ENCODE data around the gene VWA3B. TPM values are rescaled to one million over a fixed set of nuclear protein-coding genes. Genes with fewer than 3 reads are reported as not detected.

The VWA3B gene
- total and polyA plus RNA-seq, 5 donors from 2014 or later = not detected

GRCh38 chr2:98050070-98050469 is 36.9 kb upstream of the VWA3B start:
- ATAC-seq (ENCODE audit: low read depth in 2 of 2) = no peak
- Mint-ChIP-seq H3K27me3 (no peaks in the 10 kb centered on the region), H3K27ac (no peak overlapping the region), H3K36me3 (peaks cover 3% of the 10 kb centered on the region), H3K4me3 (no peak overlapping the region), H3K9me3 (peaks cover 0 to 5% (median 1%) of the 10 kb centered on the region in 7 donors), H3K4me1 (no peaks in the 10 kb centered on the region)
- Histone ChIP-seq H3K4me3 (ENCODE audit: low read depth, low read length) (no peak overlapping the region), H3K27me3 (ENCODE audit: control insufficient read depth, insufficient read depth, low read length) (no peaks in the 10 kb centered on the region), H3K4me1 (ENCODE audit: control insufficient read depth, insufficient read depth, low read length, poor library complexity, severe bottlenecking) (no peaks in the 10 kb centered on the region), H3K36me3 (ENCODE audit: control insufficient read depth, insufficient read depth, low read length) (no peaks in the 10 kb centered on the region), H3K27ac (ENCODE audit: insufficient read depth, low read length, poor library complexity, severe bottlenecking) (no peak overlapping the region), H3K9me3 (ENCODE audit: control insufficient read depth in 2 of 2, low read length in 2 of 2) (peaks cover 3 to 4% of the 10 kb centered on the region in 2 experiments)
- DNase-seq = no peak

- peaks cover 4% of the 10 kb centered on the region for H3K27me3 Mint-ChIP-seq
- no peaks in the 10 kb centered on the region for H3K36me3 Mint-ChIP-seq
- peaks cover 0 to 3% (median 0%) of the 10 kb centered on the region in 7 donors for H3K9me3 Mint-ChIP-seq
Observed at GRCh38 chr2:98058191-98058975, 28.6 kb upstream of the VWA3B start.

GRCh38 chr2:98060277-98060676 is 26.7 kb upstream of the VWA3B start:
- Mint-ChIP-seq H3K27ac (no peak overlapping the region), H3K4me1 (no peaks in the 10 kb centered on the region), H3K27me3 (peaks cover 20% of the 10 kb centered on the region), H3K36me3 (no peaks in the 10 kb centered on the region), H3K4me3 (no peak overlapping the region), H3K9me3 (peaks cover 0 to 3% (median 0%) of the 10 kb centered on the region in 7 donors)
- no peaks in the 10 kb centered on the region for H3K9me3 ChIP-seq (ENCODE audit: control insufficient read depth in 2 of 2, low read length in 2 of 2)
- H3K27me3 ChIP-seq (ENCODE audit: control insufficient read depth, insufficient read depth, low read length) = no peaks in the 10 kb centered on the region
- ATAC-seq (ENCODE audit: low read depth in 2 of 2) = no peak
- no peak overlapping the region for H3K27ac ChIP-seq (ENCODE audit: insufficient read depth, low read length, poor library complexity, severe bottlenecking)
- H3K36me3 ChIP-seq (ENCODE audit: control insufficient read depth, insufficient read depth, low read length) = no peaks in the 10 kb centered on the region
- no peaks in the 10 kb centered on the region for H3K4me1 ChIP-seq (ENCODE audit: control insufficient read depth, insufficient read depth, low read length, poor library complexity, severe bottlenecking)
- DNase-seq = no peak
- H3K4me3 ChIP-seq (ENCODE audit: low read depth, low read length) = no peak overlapping the region

More at GRCh38 chr2:98058191-98058975, 28.6 kb upstream of the VWA3B start:
- H3K27ac ChIP-seq (ENCODE audit: insufficient read depth, low read length, poor library complexity, severe bottlenecking) = no peak overlapping the region
- H3K4me1 Mint-ChIP-seq = no peaks in the 10 kb centered on the region
- no peak overlapping the region for H3K27ac Mint-ChIP-seq
- no peak for DNase-seq
- no peak for ATAC-seq (ENCODE audit: low read depth in 2 of 2)
- no peaks in the 10 kb centered on the region for H3K36me3 ChIP-seq (ENCODE audit: control insufficient read depth, insufficient read depth, low read length)
- no peak overlapping the region for H3K4me3 Mint-ChIP-seq
- no peaks in the 10 kb centered on the region for H3K9me3 ChIP-seq (ENCODE audit: control insufficient read depth in 2 of 2, low read length in 2 of 2)
- H3K4me1 ChIP-seq (ENCODE audit: control insufficient read depth, insufficient read depth, low read length, poor library complexity, severe bottlenecking) = no peaks in the 10 kb centered on the region
- no peak overlapping the region for H3K4me3 ChIP-seq (ENCODE audit: low read depth, low read length)
- H3K27me3 ChIP-seq (ENCODE audit: control insufficient read depth, insufficient read depth, low read length) = no peaks in the 10 kb centered on the region

- H3K36me3 ChIP-seq (ENCODE audit: control insufficient read depth, insufficient read depth, low read length) = no peaks in the 10 kb centered on the region
- H3K9me3 ChIP-seq (ENCODE audit: control insufficient read depth in 2 of 2, low read length in 2 of 2) = no peaks in the 10 kb centered on the region
- DNase-seq (no peak), ATAC-seq (ENCODE audit: low read depth in 2 of 2) (no peak)
- peaks cover 0 to 3% (median 1%) of the 10 kb centered on the region in 7 donors for H3K9me3 Mint-ChIP-seq
- no peak overlapping the region for H3K4me3 Mint-ChIP-seq
- H3K27me3 Mint-ChIP-seq = peaks cover 18% of the 10 kb centered on the region
- H3K27ac Mint-ChIP-seq = no peak overlapping the region
- H3K4me1 ChIP-seq (ENCODE audit: control insufficient read depth, insufficient read depth, low read length, poor library complexity, severe bottlenecking) = no peaks in the 10 kb centered on the region
- H3K4me1 Mint-ChIP-seq = no peaks in the 10 kb centered on the region
- H3K27me3 ChIP-seq (ENCODE audit: control insufficient read depth, insufficient read depth, low read length) = no peaks in the 10 kb centered on the region
- H3K36me3 Mint-ChIP-seq = no peaks in the 10 kb centered on the region
- H3K4me3 ChIP-seq (ENCODE audit: low read depth, low read length) = no peak overlapping the region
- no peak overlapping the region for H3K27ac ChIP-seq (ENCODE audit: insufficient read depth, low read length, poor library complexity, severe bottlenecking)
Observed at GRCh38 chr2:98063291-98063854, 23.6 kb upstream of the VWA3B start.

GRCh38 chr2:98065808-98066207 is 21.2 kb upstream of the VWA3B start:
- Mint-ChIP-seq H3K27ac (no peak overlapping the region), H3K27me3 (peaks cover 25% of the 10 kb centered on the region), H3K36me3 (no peaks in the 10 kb centered on the region), H3K9me3 (peaks cover 0 to 3% (median 1%) of the 10 kb centered on the region in 7 donors), H3K4me3 (no peak overlapping the region), H3K4me1 (no peaks in the 10 kb centered on the region)
- no peaks in the 10 kb centered on the region for H3K36me3 ChIP-seq (ENCODE audit: control insufficient read depth, insufficient read depth, low read length)
- no peaks in the 10 kb centered on the region for H3K4me1 ChIP-seq (ENCODE audit: control insufficient read depth, insufficient read depth, low read length, poor library complexity, severe bottlenecking)
- H3K27me3 ChIP-seq (ENCODE audit: control insufficient read depth, insufficient read depth, low read length) = peaks cover under 1% of the 10 kb centered on the region
- DNase-seq (no peak), ATAC-seq (ENCODE audit: low read depth in 2 of 2) (no peak)
- no peak overlapping the region for H3K27ac ChIP-seq (ENCODE audit: insufficient read depth, low read length, poor library complexity, severe bottlenecking)
- H3K9me3 ChIP-seq (ENCODE audit: control insufficient read depth in 2 of 2, low read length in 2 of 2) = no peaks in the 10 kb centered on the region
- H3K4me3 ChIP-seq (ENCODE audit: low read depth, low read length) = no peak overlapping the region

- ATAC-seq (ENCODE audit: low read depth in 2 of 2) = no peak
- H3K27ac ChIP-seq (ENCODE audit: insufficient read depth, low read length, poor library complexity, severe bottlenecking) = no peak overlapping the region
- no peaks in the 10 kb centered on the region for H3K36me3 Mint-ChIP-seq
Observed at GRCh38 chr2:98067160-98067559, 19.8 kb upstream of the VWA3B start.

GRCh38 chr2:98070081-98070480 is 16.9 kb upstream of the VWA3B start:
- Mint-ChIP-seq H3K4me3 (no peak overlapping the region), H3K4me1 (no peaks in the 10 kb centered on the region), H3K9me3 (peaks cover 0 to 4% (median 2%) of the 10 kb centered on the region in 7 donors), H3K27me3 (peaks cover 41% of the 10 kb centered on the region), H3K36me3 (peaks cover 3% of the 10 kb centered on the region), H3K27ac (no peak overlapping the region)
- ATAC-seq (ENCODE audit: low read depth in 2 of 2) (no peak), DNase-seq (no peak)
- Histone ChIP-seq H3K36me3 (ENCODE audit: control insufficient read depth, insufficient read depth, low read length) (no peaks in the 10 kb centered on the region), H3K27ac (ENCODE audit: insufficient read depth, low read length, poor library complexity, severe bottlenecking) (no peak overlapping the region), H3K27me3 (ENCODE audit: control insufficient read depth, insufficient read depth, low read length) (peaks cover 8% of the 10 kb centered on the region), H3K9me3 (ENCODE audit: control insufficient read depth in 2 of 2, low read length in 2 of 2) (peaks cover 0 to 2% of the 10 kb centered on the region in 2 experiments), H3K4me3 (ENCODE audit: low read depth, low read length) (no peak overlapping the region), H3K4me1 (ENCODE audit: control insufficient read depth, insufficient read depth, low read length, poor library complexity, severe bottlenecking) (no peaks in the 10 kb centered on the region)

More at GRCh38 chr2:98067160-98067559, 19.8 kb upstream of the VWA3B start:
- H3K27ac Mint-ChIP-seq = no peak overlapping the region
- H3K4me1 Mint-ChIP-seq = no peaks in the 10 kb centered on the region
- H3K4me3 ChIP-seq (ENCODE audit: low read depth, low read length) = no peak overlapping the region
- H3K9me3 ChIP-seq (ENCODE audit: control insufficient read depth in 2 of 2, low read length in 2 of 2) = no peaks in the 10 kb centered on the region
- no peaks in the 10 kb centered on the region for H3K36me3 ChIP-seq (ENCODE audit: control insufficient read depth, insufficient read depth, low read length)
- H3K27me3 Mint-ChIP-seq = peaks cover 35% of the 10 kb centered on the region
- H3K4me1 ChIP-seq (ENCODE audit: control insufficient read depth, insufficient read depth, low read length, poor library complexity, severe bottlenecking) = no peaks in the 10 kb centered on the region
- peaks cover 0 to 2% (median 0%) of the 10 kb centered on the region in 7 donors for H3K9me3 Mint-ChIP-seq
- no peak overlapping the region for H3K4me3 Mint-ChIP-seq
- H3K27me3 ChIP-seq (ENCODE audit: control insufficient read depth, insufficient read depth, low read length) = peaks cover 2% of the 10 kb centered on the region
- no peak for DNase-seq
